NCI-H748 (cell line): ENCODE data around the gene WDR72.

Experiments
- DNase-seq: peaks from one replicate; lab custom pipeline; 2025; ENCODE audit not compliant: unreplicated experiment; lab: John Stamatoyannopoulos, UW

WDR72 gene

GRCh38 chr15:53710906-53711305 lies 48.6 kb downstream of the WDR72 start:
- DNase-seq: peak; percentile 9

DNA sequence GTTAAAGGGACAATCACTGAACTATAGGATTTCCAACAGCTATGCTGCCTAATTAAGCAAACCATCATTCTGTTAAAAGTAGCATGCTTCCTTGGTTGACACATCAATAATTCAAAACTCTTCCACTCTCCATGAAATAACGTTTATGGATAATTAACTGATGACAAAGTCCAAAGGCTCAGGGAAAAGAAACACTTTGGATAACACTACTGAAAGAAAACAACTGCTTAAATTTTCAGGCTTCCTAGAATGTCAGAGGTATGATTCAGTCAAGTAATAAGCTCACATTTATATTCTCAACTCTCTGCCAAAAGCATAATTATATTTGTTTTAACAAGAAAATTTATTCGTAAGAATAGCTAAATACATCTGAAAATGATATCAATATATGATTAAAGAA lies 49.6 kb downstream of the WDR72 start:
- DNase-seq: no peak

- no peak for DNase-seq
Observed at GRCh38 chr15:53695365-53695764, 64.1 kb downstream of the WDR72 start.

GRCh38 chr15:53694476-53694874 lies 65.0 kb downstream of the WDR72 start:
- no peak for DNase-seq

DNA sequence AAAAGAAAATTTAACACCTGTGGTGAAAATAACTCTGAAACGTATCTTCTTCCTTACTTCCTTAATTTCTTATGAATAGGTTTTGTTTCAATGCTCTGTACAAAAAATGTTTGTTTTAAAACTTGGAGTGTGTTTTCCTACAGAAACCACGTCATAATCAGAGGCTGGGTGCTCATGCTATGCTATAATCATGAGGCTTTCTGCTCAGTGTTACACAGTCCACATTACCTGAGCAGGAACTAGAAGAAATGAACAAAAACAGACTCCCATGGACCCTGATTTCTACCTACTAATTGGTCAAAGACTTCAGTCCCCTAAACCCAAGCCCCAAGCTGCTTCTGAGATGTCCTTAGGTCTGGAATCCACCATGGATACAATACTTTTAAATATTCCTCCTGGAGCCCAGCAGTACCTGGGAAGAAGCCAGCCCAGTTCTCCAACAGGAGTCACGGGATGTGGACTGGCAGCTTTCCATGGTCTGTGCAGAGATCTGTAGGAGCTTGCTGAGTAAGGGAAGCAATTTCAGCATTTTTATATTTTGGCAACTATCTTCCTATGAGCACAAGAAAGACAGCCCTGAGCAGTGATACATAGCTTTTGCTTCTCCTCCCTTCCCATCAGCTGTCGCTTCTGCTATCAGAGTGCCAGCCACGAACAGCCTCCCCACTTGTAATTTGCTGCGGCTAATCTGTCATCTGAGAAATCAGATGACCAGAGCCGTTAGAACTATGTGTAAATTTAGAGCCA lies 65.6 kb downstream of the WDR72 start:
- no peak for DNase-seq

- peak; percentile 39 for DNase-seq
Observed at GRCh38 chr15:53684162-53684561, 75.3 kb downstream of the WDR72 start.

GRCh38 chr15:53681056-53681455 lies 78.4 kb downstream of the WDR72 start:
- peak; percentile 6 for DNase-seq

- DNase-seq: no peak
Observed at GRCh38 chr15:53675832-53676231, 83.6 kb downstream of the WDR72 start.

DNA sequence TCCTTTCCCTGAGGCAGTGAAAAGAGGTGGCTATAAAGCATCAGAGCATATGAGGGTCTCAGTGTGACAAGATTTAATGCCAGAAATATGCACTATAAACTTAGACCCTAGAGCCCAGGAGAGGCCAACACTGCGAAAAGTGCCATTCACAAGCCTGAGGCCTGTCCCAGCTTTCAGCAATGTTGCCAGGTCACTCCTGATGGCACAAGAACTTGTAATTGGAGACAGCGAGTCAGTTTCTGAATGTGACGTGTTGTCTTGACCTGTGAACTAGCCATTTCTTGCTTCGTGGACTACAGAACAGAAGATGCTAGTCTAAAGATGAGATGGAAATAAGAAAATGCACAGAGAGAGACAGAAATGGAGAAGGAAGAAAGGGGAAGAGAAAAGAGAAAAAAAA lies 87.9 kb downstream of the WDR72 start:
- no peak for DNase-seq

GRCh38 chr15:53670701-53671100 lies 88.8 kb downstream of the WDR72 start:
- no peak for DNase-seq

- peak; percentile 24 for DNase-seq
Observed at GRCh38 chr15:53665930-53666329, 93.5 kb downstream of the WDR72 start.

- peak; percentile 96 for DNase-seq
Observed at GRCh38 chr15:53658827-53659555, 100.5 kb downstream of the WDR72 start.

DNA sequence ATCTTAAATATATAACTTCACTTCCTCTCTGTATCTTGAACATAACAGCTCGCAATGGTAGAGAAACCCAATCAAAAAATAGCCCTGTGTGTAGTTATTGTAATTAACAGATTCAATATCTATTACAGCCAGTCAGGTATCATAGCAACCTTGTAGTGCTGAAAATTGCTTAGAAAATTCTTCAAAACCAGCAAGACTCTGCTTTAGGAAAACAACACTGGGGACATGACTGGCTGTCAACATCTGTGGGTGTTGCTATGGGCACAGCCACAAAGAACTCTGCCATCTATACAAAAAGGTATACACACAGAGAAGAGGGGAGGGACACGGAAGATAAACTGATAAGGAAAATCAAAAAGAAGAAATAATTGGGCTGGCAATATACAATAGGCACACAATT lies 101.2 kb downstream of the WDR72 start:
- peak; percentile 85 for DNase-seq

- DNase-seq: no peak
Observed at GRCh38 chr15:53648934-53649333, 110.5 kb downstream of the WDR72 start.

GRCh38 chr15:53644660-53645059 lies 114.8 kb downstream of the WDR72 start:
- peak; percentile 88 for DNase-seq

DNA sequence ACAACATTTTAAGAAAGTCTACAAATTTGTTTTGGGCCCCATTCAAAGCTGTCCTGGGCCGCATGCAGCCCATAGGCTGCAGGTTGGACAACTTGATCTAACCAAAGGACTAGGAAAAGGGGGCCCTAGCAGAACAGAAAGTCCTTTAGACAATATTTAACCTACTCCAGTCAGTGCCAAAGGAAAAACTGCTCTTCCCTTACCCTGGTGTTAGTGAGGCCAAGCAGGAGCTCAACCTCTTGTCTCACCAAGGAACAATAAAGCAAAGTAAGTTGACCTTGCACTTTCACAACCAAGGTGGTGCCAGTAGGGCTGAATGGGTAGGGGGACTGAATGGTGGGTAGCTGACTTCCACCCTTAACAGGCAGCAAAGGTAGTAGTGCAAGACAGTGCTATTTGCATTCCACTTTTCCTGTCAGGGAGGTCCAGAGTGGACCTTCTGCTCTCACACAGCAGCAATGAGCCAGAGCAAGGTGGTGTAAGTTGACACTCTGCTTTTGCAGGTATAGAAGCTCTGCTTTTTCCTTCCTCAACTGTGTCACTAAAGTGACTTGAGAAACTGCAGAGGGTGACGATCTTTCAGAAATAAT lies 124.9 kb downstream of the WDR72 start:
- no peak for DNase-seq

GRCh38 chr15:53627279-53627678 lies 132.2 kb downstream of the WDR72 start:
- DNase-seq: no peak

- no peak for DNase-seq
Observed at GRCh38 chr15:53625962-53626845, 133.3 kb downstream of the WDR72 start.

GRCh38 chr15:53625260-53625659 lies 134.2 kb downstream of the WDR72 start:
- DNase-seq: no peak

GRCh38 chr15:53618461-53618860 lies 141.0 kb downstream of the WDR72 start:
- DNase-seq: no peak
